Bronchial epithelial cell (primary cell): Measurements from ENCODE around the gene ARHGAP6. TPM values are rescaled to one million over a fixed set of nuclear protein-coding genes. Genes with fewer than 3 reads are reported as not detected.
A peak's percentile ranks its signal among the peaks of the same experiment; 100 is the strongest.

ENCODE experiments used
- DNase-seq: peaks from one replicate; pipeline ENCODE4 v3.0.0-alpha.2; 2010; ENCODE audit warnings: low read depth
- FAIRE-seq: peaks from 2 replicates; lab custom pipeline; 2011; peaks lifted over from hg19 to GRCh38; lab: Jason Lieb, UNC
- H3K27me3 ChIP-seq: 2 replicates; pipeline ENCODE4 v1.5.1; 2011; ENCODE audit warnings: low read length; ENCODE audit not compliant: control insufficient read depth, insufficient read depth
- H3K36me3 ChIP-seq: 2 replicates; pipeline ENCODE4 v1.5.1; 2011; ENCODE audit warnings: low read length; ENCODE audit not compliant: control insufficient read depth, insufficient read depth
- H3K4me3 ChIP-seq: 2 replicates; pipeline ENCODE4 v1.5.1; 2011; ENCODE audit warnings: mild to moderate bottlenecking, low read depth, low read length, control low read depth
- CTCF ChIP-seq: IDR thresholded peaks from 2 replicates; pipeline ENCODE4 v1.5.1; 2011; ENCODE audit warnings: mild to moderate bottlenecking, moderate library complexity, low read length, control low read depth, inconsistent platforms; ENCODE audit not compliant: insufficient read depth, severe bottlenecking
- total RNA-seq: library from RNA; depleted of rRNA; stranded (reverse); fragments of >200 nt; gene quantifications from 2 replicates; pipeline ENCODE4 v1.2.1, GENCODE V29; 2014

The ARHGAP6 gene
- total RNA-seq, 1 donor from 2014 or later, result under 0.01 TPM

GRCh38 chrX:11100281-11101035 lies 565.3 kb downstream of the ARHGAP6 start:
- Histone ChIP-seq H3K27me3 (no peaks in the 10 kb centered on the region), H3K36me3 (no peaks in the 10 kb centered on the region), H3K4me3 (no peak overlapping the region)
- DNase-seq, result peak; percentile 66
- TF ChIP-seq CTCF, result peak; percentile 34
- FAIRE-seq, result no peak

GRCh38 chrX:11099465-11099864 lies 566.3 kb downstream of the ARHGAP6 start:
- no peak for TF ChIP-seq CTCF
- Histone ChIP-seq H3K36me3 (no peaks in the 10 kb centered on the region), H3K4me3 (no peak overlapping the region), H3K27me3 (no peaks in the 10 kb centered on the region)
- FAIRE-seq, result no peak
- no peak for DNase-seq

- Histone ChIP-seq H3K4me3 (no peak overlapping the region), H3K27me3 (no peaks in the 10 kb centered on the region), H3K36me3 (no peaks in the 10 kb centered on the region)
- FAIRE-seq, result no peak
- DNase-seq, result no peak
- no peak for TF ChIP-seq CTCF
Measured at GRCh38 chrX:11097933-11098332, 567.8 kb downstream of the ARHGAP6 start.

GRCh38 chrX:11089802-11090201 lies 575.9 kb downstream of the ARHGAP6 start:
- FAIRE-seq (no peak), DNase-seq (no peak)
- no peak for TF ChIP-seq CTCF

More at GRCh38 chrX:11089802-11090201, 575.9 kb downstream of the ARHGAP6 start:
- Histone ChIP-seq H3K36me3 (no peaks in the 10 kb centered on the region), H3K4me3 (no peak overlapping the region), H3K27me3 (no peaks in the 10 kb centered on the region)

Other genes starting within 250 kb of the ARHGAP6 start
- gene MSL3, start 92.3 kb upstream of the ARHGAP6 start, total RNA-seq, result 14.5 and 19.1 TPM in 2 replicates